Stimulated activated CD4-positive, alpha-beta T cell treated with anti-CD3 and anti-CD28 coated beads, Interleukin-15, amount 100 ng/mL, for 1 hour (primary cell): ENCODE results near the gene CIAO2B.
"Not testable (repeated sequence)": the region's sequence is repeated elsewhere in the genome, so short reads cannot be mapped to it uniquely, and the experiment has no call there.

Experiments used
- DNase-seq, 2 donors: peaks; one replicate each; pipeline ENCODE4 v3.0.0-alpha.2; 2020; ENCODE audit warnings: low read depth in 1 of 2, low spot score in 1 of 2

The CIAO2B gene

DNA sequence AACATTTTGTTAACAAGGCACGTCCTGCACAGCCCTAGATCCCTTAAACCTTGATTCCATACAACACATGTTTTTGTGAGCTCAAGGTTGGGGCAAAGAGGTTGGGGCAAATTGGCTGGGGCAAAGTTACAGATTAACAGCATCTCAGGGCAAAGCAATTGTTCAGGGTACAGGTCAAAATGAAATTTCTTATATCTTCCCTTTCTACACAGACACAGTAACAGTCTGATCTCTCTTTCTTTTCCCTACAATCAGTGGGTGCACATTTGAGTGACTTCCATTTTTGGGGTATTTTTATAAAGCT lies 21.9 kb upstream of the CIAO2B start:
- not testable (repeated sequence) for DNase-seq

DNA sequence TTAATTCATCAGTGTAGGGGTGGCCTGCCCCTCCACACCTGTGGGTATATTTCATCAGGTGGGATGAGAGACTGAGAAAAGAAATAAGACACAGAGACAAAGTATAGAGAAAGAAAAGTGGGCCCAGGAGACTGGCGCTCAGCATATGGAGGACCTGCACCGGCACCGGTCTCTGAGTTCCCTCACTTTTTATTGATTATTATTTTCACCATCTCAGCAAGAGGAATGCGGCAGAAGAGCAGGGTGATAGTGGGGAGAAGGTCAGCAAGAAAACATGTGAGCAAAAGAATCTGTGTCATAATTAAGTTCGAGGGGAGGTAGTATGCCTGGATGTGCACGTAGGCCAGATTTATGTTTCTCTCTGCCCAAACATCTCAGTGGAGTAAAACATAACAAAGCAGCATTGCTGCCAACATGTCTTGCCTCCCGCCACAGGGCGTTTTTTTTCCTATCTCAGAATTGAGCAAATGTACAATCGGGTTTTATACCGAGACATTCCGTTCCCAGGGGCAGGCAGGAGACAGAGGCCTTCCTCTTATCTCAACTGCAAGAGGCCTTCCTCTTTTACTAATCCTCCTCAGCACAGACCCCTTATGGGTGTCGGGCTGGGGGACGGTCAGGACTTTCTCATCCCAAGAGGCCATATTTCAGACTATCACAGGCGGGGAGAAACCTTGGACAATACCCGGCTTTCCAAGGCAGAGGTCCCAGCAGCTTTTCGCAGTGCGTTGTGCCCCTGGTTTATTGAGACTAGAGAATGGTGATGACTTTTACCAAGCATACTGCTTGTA lies 21.4 kb upstream of the CIAO2B start:
- DNase-seq, result not testable (repeated sequence)

DNA sequence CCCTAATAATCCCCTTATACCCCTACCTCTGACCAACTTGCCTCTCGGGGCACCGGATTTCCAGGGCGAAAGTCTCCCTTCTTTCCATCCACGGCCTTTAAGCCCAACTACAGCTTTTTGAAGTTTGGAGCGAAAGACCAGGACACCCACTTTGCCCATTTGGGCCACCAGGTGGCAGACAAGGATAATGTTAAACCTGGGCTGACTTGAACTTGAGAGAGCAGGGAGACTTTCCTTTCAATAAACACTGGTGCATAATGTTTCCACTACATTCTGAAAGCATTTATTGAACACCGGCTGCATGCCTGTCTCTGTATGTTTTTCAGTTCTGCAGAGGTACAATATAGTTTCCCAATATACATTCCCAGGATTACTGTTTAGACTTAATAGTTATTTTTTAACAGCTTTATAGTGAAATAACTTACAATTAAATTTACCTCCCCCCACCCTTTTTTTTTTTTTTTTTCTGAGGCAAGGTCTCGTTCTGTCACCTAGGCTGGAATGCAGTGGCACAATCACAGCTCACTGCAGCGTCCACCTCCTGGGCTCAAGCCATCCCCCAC lies 20.0 kb upstream of the CIAO2B start:
- peak; percentile 48 to 62 for DNase-seq

DNA sequence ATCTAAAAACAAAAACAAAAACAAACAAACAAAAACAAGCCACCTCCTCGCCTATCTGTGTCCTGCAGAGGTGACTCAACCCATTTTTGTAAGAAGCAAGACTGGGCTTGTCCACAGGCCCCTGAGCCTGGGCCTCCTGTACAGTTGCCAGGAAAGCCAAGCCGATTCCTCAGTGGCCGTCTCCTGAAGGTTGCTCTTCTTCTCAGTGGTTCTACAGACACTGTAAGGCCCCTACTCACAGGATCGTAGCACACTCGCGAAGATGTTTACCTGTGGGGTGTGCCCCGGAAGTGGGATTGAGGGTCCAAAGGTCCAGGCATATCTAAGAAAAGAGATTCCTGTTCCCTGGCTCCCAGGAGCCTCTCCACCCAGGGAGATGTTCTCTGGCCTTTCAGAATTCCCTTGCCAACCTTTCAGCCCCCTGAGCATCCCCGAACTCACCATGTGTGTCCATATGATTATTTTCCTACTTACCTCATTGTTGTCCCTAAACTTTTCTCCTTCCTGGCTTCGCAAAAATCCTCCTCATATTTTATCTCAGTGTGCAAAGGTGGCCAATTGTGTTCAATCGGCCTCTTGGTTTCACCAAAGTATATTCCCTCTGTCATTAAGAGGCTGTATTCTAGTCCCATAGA lies 19.4 kb upstream of the CIAO2B start:
- DNase-seq, result no peak

DNA sequence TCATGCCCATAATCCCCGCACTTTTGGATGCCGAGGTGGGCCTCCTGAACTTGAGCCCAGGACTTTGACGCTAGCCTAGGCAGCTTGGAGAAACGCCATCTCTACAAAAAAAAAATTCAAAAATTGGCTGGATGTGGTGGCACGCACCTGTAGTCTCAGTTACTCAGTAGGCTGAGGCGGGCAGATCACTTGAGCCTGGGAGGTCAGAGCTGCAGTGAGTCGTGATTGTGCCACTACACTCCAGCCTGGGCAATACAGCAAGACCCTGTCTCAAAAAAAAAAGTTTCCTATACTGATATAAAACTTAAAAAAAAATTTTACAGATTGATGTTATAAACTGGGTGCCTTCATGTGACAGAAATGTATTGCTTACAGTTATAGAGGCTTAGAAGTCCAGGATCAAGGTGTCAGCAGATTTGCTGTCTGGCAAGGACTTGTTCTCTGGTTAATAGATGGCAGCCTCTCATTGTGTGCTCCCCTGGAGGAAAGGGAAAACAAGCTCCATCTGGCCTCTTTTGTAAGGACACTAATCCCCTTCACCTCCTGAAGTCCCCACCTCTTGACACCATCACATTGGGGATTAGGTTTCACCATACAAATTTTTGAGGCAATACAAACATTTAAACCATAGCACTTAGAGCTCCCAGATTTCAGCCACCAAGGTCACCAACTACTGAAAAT lies 18.4 kb upstream of the CIAO2B start:
- no peak for DNase-seq

DNA sequence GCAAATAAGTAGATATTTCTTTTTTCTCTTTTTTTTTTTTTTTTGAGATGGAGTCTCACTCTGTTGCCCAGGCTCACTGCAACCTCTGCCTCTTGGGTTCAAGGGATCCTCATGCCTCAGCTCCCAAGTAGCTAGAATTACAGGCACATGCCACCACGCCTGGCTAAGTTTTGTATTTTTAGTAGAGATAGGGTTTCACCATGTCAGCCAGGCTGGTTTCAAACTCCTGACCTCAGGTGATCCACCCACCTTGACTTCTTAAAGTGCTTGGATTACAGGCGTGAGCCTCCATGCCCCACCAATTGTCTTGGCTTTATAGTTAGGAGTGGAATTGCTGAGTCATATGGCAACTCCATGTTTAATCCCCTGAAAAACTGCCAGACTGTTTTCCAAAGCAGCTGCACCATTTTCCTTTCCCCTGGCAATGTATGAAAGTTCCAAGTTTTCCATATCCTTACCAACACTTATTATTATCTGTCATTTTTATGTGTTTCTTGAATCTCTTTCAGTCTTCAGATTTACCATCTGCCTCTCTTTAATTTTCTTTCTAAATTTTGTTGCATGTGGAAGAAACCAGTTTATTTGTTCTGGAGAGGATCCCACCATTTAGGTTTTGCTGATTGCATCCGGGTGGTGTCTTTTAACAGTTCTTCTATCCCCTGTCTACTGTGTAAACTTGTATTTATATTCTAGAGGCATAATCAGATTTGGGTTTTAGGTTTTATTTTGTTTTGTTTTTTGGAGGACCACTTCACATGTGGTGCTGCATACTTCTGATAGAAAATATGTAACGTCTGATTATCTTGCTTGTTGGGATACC lies 17.0 kb upstream of the CIAO2B start:
- DNase-seq, result no peak

DNA sequence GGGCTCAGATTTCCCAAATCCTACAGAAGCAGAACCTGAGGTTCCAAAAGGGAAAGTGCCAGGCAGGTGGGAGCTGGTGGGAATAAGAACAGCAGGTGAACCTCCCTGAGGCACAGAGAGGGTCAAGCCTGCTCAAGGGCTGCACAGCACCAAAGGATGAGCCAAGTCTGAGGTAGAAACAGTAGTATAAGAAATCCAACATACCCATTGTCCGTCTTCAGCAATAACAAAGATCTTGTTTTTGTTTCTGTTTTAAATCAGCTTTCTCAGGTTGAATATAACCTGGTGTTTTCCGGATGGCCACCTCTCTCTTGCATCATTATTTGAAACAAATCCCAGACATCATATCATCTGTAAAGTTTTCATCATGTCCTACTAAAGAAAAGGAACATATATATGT lies 16.2 kb upstream of the CIAO2B start:
- DNase-seq, result no peak

DNA sequence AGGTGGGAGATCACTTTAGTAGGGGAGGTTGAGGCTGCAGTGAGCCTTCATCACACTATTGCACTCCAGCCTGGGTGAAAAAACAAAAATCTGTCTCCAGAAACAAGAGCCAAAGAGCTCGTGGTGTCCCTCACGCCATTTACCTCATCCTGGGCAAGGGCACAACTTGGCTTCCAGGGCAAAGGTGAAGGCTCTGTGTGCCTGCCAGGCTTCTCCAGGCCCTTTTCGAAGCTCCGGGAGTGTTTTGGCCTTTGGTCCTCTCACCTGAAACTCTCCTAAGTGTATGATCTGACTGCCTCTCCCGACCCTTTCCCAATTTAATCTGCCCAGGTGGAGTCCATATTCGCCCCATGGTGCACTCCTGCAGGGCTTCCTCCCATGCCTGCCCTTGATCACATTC lies 15.3 kb upstream of the CIAO2B start:
- no peak for DNase-seq

DNA sequence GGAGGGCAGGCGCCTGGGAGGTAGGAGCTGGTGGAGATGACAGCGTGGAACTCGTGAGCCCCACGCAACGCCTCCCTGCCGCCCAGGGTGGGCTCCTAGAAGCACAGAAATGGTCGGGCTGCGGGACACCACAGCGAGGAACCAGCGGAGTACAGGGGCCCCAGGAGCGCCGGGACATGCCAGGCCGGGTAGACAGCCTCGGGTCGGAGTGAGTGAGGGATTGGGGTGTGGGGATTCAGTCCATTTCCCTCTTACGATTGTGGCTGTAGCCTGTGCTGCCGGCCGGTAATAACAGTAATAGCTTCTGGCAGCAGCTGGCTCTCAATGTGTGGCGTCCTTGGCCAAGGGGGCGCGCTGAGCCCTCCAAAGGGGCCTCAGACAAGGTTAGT lies 14.6 kb upstream of the CIAO2B start:
- DNase-seq, result no peak

DNA sequence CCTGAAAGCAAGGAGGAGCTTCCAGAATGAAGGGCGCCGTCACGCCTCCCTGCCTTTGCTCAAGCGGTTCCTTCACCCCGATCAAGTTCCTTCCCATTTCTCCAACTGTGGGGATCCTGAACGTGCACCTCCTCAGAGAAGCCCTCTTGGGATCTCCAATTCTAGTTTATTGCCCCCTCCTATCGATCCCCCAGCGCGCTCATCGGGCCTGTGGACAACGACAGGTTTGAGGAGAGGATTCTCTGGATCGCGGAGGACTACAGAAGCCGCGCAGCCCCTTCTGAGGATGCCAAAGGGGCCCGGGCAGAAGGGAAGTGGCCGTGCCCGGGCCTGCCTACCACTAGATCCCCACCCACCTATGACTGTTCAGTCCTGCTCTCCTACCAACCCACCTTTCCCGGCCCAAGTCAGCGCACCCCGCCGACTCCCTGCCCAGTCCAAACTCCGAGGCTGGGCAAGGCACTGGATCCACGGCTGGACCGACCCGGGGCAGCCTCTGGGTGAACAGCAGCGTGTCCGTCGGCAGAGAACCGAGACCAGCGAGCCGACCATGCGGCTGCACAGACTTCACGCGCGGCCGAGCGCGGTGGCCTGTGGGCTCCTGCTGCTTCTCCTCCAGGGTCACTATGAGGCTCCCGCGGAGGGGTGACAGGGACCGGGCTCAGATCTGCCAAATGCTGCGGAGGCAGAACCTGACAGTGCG lies 14.1 kb upstream of the CIAO2B start:
- no peak for DNase-seq

DNA sequence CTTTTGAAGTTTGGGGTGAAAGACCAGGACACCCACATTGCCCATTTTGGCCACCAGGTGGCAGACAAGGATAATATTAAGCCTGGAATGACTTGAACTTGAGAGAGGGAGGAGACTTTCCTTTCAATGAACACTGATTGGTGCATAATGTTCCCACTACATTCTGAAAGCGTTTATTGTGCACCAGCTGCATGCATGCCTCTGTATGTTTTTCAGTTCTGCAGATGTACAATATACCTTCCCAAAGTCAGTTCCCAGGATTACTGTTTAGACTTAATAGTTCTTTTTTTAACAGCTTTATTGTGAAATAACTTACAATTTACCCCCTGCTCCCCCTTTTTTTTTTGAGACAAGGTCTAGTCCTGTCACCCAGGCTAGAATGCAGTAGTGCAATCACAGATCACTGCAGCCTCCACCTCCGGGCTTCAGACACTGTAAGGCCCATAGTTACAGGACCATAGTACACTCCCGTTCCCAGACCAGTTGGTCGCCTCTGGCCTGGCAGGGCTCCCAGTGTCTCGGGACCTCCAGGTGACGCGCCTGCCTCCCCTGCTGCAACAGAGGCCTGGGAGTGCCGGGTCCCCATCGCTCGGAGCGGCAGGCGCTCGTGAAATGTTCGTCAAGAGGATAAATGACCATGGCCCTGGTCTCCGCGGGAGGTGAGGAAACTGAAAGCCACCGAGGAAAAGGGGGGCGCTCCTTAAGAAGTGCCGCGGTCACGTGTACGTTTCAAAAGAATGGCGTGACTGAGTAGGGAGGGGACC lies 13.3 kb upstream of the CIAO2B start:
- peak; percentile 57 to 68 for DNase-seq

DNA sequence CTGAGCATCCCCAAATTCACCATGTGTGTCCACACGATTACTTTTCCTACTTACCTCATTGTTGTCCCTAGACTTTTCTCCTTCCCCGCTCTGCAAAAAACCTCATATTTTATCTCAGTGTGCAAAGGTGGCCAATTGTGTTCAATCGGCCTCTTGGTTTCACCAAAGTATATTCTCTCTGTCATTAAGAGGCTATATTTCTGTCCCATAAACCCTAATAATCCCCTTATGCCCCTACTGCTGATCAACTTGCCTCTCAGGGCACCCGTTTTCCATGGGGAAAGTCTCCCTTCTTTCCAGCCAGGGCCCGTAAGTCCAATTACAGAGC lies 12.7 kb upstream of the CIAO2B start:
- no peak for DNase-seq

DNA sequence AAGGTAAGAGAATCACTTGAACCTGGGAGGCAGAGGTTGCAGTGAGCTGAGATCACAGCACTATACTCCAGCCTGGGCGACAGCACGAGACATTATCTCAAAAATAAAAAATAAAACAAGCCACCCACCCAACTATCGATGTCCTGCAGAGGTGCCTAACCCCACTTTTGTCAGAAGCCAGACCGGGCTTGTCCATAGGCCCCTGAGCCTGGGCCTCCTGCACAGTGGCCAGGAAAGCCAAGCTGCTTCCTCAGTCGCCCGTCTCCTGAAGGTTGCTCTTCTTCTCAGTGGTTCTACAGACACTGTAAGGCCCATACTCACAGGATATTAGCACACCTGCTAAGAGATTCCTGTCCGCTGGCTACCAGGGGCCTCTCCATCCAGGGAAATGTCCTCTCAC lies 12.3 kb upstream of the CIAO2B start:
- no peak for DNase-seq

DNA sequence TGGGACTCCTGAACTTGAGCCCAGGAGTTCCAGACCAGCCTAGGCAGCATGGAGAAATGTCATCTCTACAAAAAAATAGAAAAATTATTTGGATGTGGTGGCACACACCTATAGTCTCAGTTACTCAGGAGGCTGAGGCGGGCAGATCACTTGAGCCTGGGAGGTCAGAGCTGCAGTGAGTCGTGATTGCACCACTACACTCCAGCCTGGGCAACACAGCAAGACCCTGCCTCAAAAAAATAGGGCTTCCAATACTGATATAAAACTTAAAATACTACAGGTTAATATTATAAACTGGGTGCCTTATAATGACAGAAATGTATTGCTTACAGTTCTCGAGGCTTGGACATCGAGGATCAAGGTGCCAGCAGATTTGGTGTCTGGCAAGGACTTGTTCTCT lies 11.7 kb upstream of the CIAO2B start:
- DNase-seq, result no peak

DNA sequence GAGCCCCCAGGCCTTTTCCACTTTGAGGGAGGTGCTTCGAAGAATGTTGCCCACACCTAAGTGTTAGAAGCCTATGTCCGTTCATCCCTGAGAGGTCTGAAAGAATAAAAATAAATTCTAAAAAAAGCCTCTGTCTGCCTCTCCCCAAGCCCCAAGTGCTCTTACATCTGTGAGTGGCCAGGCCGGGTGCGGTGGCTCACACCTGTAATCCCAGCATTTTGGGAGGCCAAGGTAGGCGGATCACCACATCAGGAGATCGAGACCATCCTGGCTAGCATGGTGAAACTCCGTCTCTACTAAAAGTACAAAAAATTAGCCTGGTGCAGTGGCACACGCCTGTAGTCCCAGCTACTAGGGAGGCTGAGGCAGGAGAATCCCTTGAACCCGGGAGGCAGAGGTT lies 10.8 kb upstream of the CIAO2B start:
- not testable (repeated sequence) for DNase-seq

DNA sequence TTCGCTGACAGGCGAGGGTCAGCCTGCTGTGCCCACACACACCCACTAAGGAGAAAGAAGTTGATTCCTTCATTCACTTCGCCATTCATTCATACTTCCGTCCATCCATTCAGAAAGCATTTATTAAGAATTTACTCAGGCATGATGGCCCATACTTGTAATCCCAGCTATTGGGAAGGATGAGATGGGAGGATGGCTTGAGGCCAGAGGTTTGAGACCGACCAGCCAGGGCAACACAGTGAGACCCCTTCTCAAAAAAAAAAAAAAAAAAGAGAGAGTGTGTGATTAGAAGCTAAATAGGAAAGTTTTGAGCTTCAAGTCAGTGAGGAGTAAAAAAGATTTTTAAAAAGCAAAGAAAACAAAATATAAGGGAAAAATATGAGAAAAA lies 9.8 kb upstream of the CIAO2B start:
- no peak for DNase-seq

DNA sequence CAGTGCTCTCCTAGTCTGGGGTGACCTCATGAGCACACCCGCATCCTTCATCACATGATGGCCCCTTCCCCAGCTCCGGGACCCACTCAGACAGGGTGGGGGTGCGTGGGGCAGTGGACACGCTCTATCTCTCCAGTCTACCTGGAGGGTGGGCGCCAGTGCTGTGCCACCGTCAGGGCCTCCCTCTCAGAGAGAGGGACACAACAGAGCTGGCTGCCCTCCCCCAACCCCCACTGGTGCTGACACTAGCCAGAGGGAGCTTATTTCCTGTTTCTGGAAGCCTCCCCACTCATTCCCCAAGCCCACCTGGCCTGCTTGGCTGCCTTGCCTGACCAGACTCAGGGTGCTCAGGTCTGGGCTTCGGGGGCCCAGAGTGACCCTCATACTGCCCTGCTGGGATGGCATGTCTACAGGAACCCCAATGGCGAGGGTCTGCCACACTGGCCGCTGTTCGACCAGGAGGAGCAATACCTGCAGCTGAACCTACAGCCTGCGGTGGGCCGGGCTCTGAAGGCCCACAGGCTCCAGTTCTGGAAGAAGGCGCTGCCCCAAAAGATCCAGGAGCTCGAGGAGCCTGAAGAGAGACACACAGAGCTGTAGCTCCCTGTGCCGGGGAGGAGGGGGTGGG lies 9.3 kb upstream of the CIAO2B start:
- no peak for DNase-seq

DNA sequence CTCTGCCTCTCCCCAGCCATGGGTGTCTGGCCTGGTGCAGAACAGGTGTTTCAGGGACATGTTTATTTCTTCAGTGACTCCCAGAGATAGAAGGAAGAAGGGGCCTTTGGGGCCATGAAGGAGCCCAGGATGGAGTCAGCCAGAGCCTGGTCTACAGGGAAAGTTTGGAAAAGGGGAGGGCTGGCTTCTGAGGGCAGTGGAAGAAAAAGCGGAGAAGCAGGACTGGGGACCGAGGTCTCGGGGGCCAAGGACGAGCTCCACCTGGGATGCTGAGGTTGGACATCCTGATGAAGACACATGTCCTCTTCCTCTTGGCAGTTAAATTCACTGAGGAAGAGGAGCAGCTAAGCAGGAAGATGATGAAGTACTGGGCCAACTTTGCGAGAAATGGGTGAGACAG lies 8.8 kb upstream of the CIAO2B start:
- no peak for DNase-seq

DNA sequence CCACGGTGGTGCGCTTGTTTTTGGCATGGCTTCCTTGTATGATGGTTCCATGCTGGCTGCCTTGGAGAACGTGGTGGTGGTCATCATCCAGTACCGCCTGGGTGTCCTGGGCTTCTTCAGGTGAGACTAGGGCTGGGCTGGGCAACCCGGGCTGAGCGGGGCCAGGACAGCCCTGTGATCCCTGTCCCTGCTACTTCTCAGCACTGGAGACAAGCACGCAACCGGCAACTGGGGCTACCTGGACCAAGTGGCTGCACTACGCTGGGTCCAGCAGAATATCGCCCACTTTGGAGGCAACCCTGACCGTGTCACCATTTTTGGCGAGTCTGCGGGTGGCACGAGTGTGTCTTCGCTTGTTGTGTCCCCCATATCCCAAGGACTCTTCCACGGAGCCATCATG lies 6.0 kb upstream of the CIAO2B start:
- no peak for DNase-seq

DNA sequence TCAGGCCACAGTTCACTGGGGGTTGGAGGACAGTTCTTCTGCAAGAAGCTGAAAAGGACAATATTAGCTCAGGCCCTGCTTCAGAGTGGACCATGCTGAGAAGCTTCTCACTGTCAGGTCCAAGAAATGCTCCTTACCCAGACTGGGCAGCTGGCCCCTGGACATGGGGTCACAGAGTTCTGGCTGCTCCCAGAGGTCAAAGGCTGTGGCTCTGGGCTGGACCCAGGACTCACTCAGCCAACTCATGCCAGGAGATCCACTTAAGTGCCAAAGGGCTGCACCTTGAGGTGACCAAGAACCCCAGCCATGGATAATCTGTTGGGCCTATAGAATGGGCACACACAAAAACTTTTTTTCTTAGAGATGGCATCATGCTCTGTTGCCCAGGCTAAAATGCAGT lies 5.2 kb upstream of the CIAO2B start:
- DNase-seq, result no peak
